ENCODE results near the gene TBL1XR1.

TBL1XR1 gene

GRCh38 chr3:177119829-177120228, 77.5 kb downstream of the TBL1XR1 start:
- peaks cover 8% of the 10 kb centered on the region for H3K9me3 ChIP-seq (ENCODE audit: control insufficient read depth, low read length)
- H3K4ac ChIP-seq (ENCODE audit: low read depth in 1 of 2, low read length in 2 of 2), result no peak overlapping the region
- 69% methylated on average over 3 of the region's 3 CpGs for WGBS
- no peak overlapping the region for H4K91ac ChIP-seq (ENCODE audit: low read length)
- no peak overlapping the region for H4K8ac ChIP-seq (ENCODE audit: low read length)
- no peak overlapping the region for H2AFZ ChIP-seq (ENCODE audit: low read depth, low read length)
- H3K79me1 ChIP-seq (replicated peaks; ENCODE audit: low read length, poor library complexity, severe bottlenecking), result peaks cover 1% of the 10 kb centered on the region
- H3K27ac ChIP-seq (ENCODE audit: low read length, poor library complexity, severe bottlenecking), result no peak overlapping the region
- H3K18ac ChIP-seq (ENCODE audit: low read depth in 1 of 2, low read length in 2 of 2), result no peak overlapping the region
- no peak for DNase-seq
- no peak overlapping the region for H3K9ac ChIP-seq (ENCODE audit: low read length)
- no peak overlapping the region for H3K14ac ChIP-seq (ENCODE audit: low read length in 2 of 2)
- no peak overlapping the region for H2AK5ac ChIP-seq (ENCODE audit: low read length, severe bottlenecking)
- H3K4me2 ChIP-seq (ENCODE audit: low read length, poor library complexity, severe bottlenecking), result no peak overlapping the region
- H3K27me3 ChIP-seq (ENCODE audit: control insufficient read depth in 1 of 2, insufficient read depth in 1 of 2, low read length in 2 of 2), result no peaks in the 10 kb centered on the region
- H3K4me3 ChIP-seq (ENCODE audit: insufficient read depth in 1 of 2, low read depth in 1 of 2, low read length in 2 of 2), result no peak overlapping the region
- no peak overlapping the region for H2BK12ac ChIP-seq (ENCODE audit: low read length in 2 of 2)
- peaks cover 3 to 4% of the 10 kb centered on the region in 2 experiments for H3K36me3 ChIP-seq (ENCODE audit: control insufficient read depth in 1 of 2, insufficient read depth in 2 of 2, low read depth in 1 of 2, low read length in 2 of 2)
- no peak overlapping the region for H2BK15ac ChIP-seq (ENCODE audit: low read depth, poor library complexity, severe bottlenecking)
- H2BK120ac ChIP-seq (ENCODE audit: low read depth, low read length), result no peak overlapping the region
- no peak overlapping the region for H2BK5ac ChIP-seq (ENCODE audit: low read depth, low read length, poor library complexity, severe bottlenecking)
- peaks cover 2% of the 10 kb centered on the region for H3K4me1 ChIP-seq (ENCODE audit: control insufficient read depth, insufficient read depth, low read depth, low read length)
- H3K23ac ChIP-seq (ENCODE audit: low read length in 2 of 2), result no peak overlapping the region

GRCh38 chr3:177114253-177114652, 83.0 kb downstream of the TBL1XR1 start:
- Histone ChIP-seq H3K14ac (ENCODE audit: low read length in 2 of 2) (no peak overlapping the region), H3K27ac (ENCODE audit: low read length, poor library complexity, severe bottlenecking) (no peak overlapping the region), H2AFZ (ENCODE audit: low read depth, low read length) (no peak overlapping the region), H2BK15ac (ENCODE audit: low read depth, poor library complexity, severe bottlenecking) (no peak overlapping the region), H3K4me1 (ENCODE audit: control insufficient read depth, insufficient read depth, low read depth, low read length) (peaks cover 7% of the 10 kb centered on the region), H3K23ac (ENCODE audit: low read length in 2 of 2) (no peak overlapping the region), H4K8ac (ENCODE audit: low read length) (no peak overlapping the region), H3K9ac (ENCODE audit: low read length) (no peak overlapping the region), H3K27me3 (ENCODE audit: control insufficient read depth in 1 of 2, insufficient read depth in 1 of 2, low read length in 2 of 2) (no peaks in the 10 kb centered on the region), H3K79me1 (replicated peaks; ENCODE audit: low read length, poor library complexity, severe bottlenecking) (peaks cover 1% of the 10 kb centered on the region), H4K91ac (ENCODE audit: low read length) (no peak overlapping the region), H2BK5ac (ENCODE audit: low read depth, low read length, poor library complexity, severe bottlenecking) (no peak overlapping the region), H2AK5ac (ENCODE audit: low read length, severe bottlenecking) (no peak overlapping the region), H3K4me3 (ENCODE audit: insufficient read depth in 1 of 2, low read depth in 1 of 2, low read length in 2 of 2) (no peak overlapping the region), H3K4ac (ENCODE audit: low read depth in 1 of 2, low read length in 2 of 2) (no peak overlapping the region), H2BK120ac (ENCODE audit: low read depth, low read length) (no peak overlapping the region), H3K4me2 (ENCODE audit: low read length, poor library complexity, severe bottlenecking) (no peak overlapping the region), H2BK12ac (ENCODE audit: low read length in 2 of 2) (no peak overlapping the region), H3K36me3 (ENCODE audit: control insufficient read depth in 1 of 2, insufficient read depth in 2 of 2, low read depth in 1 of 2, low read length in 2 of 2) (peaks cover 3 to 6% of the 10 kb centered on the region in 2 experiments), H3K9me3 (ENCODE audit: control insufficient read depth, low read length) (no peaks in the 10 kb centered on the region), H3K18ac (ENCODE audit: low read depth in 1 of 2, low read length in 2 of 2) (no peak overlapping the region)
- WGBS, result 100% methylated on average over 1 of the region's 3 CpGs
- no peak for DNase-seq

GRCh38 chr3:177111541-177111949, 85.7 kb downstream of the TBL1XR1 start:
- H2BK15ac ChIP-seq (ENCODE audit: low read depth, poor library complexity, severe bottlenecking), result no peak overlapping the region
- H3K4me3 ChIP-seq (ENCODE audit: insufficient read depth in 1 of 2, low read depth in 1 of 2, low read length in 2 of 2), result no peak overlapping the region
- no peak for DNase-seq
- H4K91ac ChIP-seq (ENCODE audit: low read length), result no peak overlapping the region
- H3K27ac ChIP-seq (ENCODE audit: low read length, poor library complexity, severe bottlenecking), result no peak overlapping the region
- no peak overlapping the region for H3K14ac ChIP-seq (ENCODE audit: low read length in 2 of 2)
- H3K79me1 ChIP-seq (replicated peaks; ENCODE audit: low read length, poor library complexity, severe bottlenecking), result no peaks in the 10 kb centered on the region
- no peak overlapping the region for H3K4me2 ChIP-seq (ENCODE audit: low read length, poor library complexity, severe bottlenecking)
- H2AK5ac ChIP-seq (ENCODE audit: low read length, severe bottlenecking), result no peak overlapping the region
- no peaks in the 10 kb centered on the region for H3K27me3 ChIP-seq (ENCODE audit: control insufficient read depth in 1 of 2, insufficient read depth in 1 of 2, low read length in 2 of 2)
- no peak overlapping the region for H3K4ac ChIP-seq (ENCODE audit: low read depth in 1 of 2, low read length in 2 of 2)
- no peak overlapping the region for H2BK5ac ChIP-seq (ENCODE audit: low read depth, low read length, poor library complexity, severe bottlenecking)
- no peak overlapping the region for H2BK12ac ChIP-seq (ENCODE audit: low read length in 2 of 2)
- no peak overlapping the region for H3K9ac ChIP-seq (ENCODE audit: low read length)
- WGBS, result 100% methylated on average over 2 of the region's 4 CpGs
- no peak overlapping the region for H2BK120ac ChIP-seq (ENCODE audit: low read depth, low read length)
- H3K4me1 ChIP-seq (ENCODE audit: control insufficient read depth, insufficient read depth, low read depth, low read length), result peaks cover 7% of the 10 kb centered on the region
- H3K36me3 ChIP-seq (ENCODE audit: control insufficient read depth in 1 of 2, insufficient read depth in 2 of 2, low read depth in 1 of 2, low read length in 2 of 2), result peaks cover 3% of the 10 kb centered on the region in 2 experiments
- no peak overlapping the region for H2AFZ ChIP-seq (ENCODE audit: low read depth, low read length)
- no peak overlapping the region for H3K23ac ChIP-seq (ENCODE audit: low read length in 2 of 2)
- H4K8ac ChIP-seq (ENCODE audit: low read length), result no peak overlapping the region
- no peak overlapping the region for H3K18ac ChIP-seq (ENCODE audit: low read depth in 1 of 2, low read length in 2 of 2)
- H3K9me3 ChIP-seq (ENCODE audit: control insufficient read depth, low read length), result no peaks in the 10 kb centered on the region

- Histone ChIP-seq H3K4me2 (ENCODE audit: low read length, poor library complexity, severe bottlenecking) (no peak overlapping the region), H3K4me1 (ENCODE audit: control insufficient read depth, insufficient read depth, low read depth, low read length) (peaks cover 10% of the 10 kb centered on the region), H3K79me1 (replicated peaks; ENCODE audit: low read length, poor library complexity, severe bottlenecking) (no peaks in the 10 kb centered on the region), H3K4ac (ENCODE audit: low read depth in 1 of 2, low read length in 2 of 2) (no peak overlapping the region), H3K23ac (ENCODE audit: low read length in 2 of 2) (no peak overlapping the region), H4K8ac (ENCODE audit: low read length) (no peak overlapping the region), H3K9me3 (ENCODE audit: control insufficient read depth, low read length) (no peaks in the 10 kb centered on the region), H3K27me3 (ENCODE audit: control insufficient read depth in 1 of 2, insufficient read depth in 1 of 2, low read length in 2 of 2) (no peaks in the 10 kb centered on the region), H2BK120ac (ENCODE audit: low read depth, low read length) (no peak overlapping the region), H3K9ac (ENCODE audit: low read length) (no peak overlapping the region), H3K18ac (ENCODE audit: low read depth in 1 of 2, low read length in 2 of 2) (no peak overlapping the region), H3K27ac (ENCODE audit: low read length, poor library complexity, severe bottlenecking) (no peak overlapping the region), H2BK12ac (ENCODE audit: low read length in 2 of 2) (no peak overlapping the region), H2AFZ (ENCODE audit: low read depth, low read length) (no peak overlapping the region), H4K91ac (ENCODE audit: low read length) (no peak overlapping the region), H3K14ac (ENCODE audit: low read length in 2 of 2) (no peak overlapping the region), H2BK15ac (ENCODE audit: low read depth, poor library complexity, severe bottlenecking) (no peak overlapping the region), H3K36me3 (ENCODE audit: control insufficient read depth in 1 of 2, insufficient read depth in 2 of 2, low read depth in 1 of 2, low read length in 2 of 2) (peaks cover 3% of the 10 kb centered on the region in 2 experiments), H2AK5ac (ENCODE audit: low read length, severe bottlenecking) (no peak overlapping the region), H3K4me3 (ENCODE audit: insufficient read depth in 1 of 2, low read depth in 1 of 2, low read length in 2 of 2) (no peak overlapping the region), H2BK5ac (ENCODE audit: low read depth, low read length, poor library complexity, severe bottlenecking) (no peak overlapping the region)
- no peak for DNase-seq
- 89% methylated on average over 3 of the region's 3 CpGs for WGBS
These were observed 86.4 kb downstream of the TBL1XR1 start for GRCh38 chr3:177110895-177111294.
